Smooth muscle cell (in vitro differentiated cells): Measurements from ENCODE around the gene PRRT2. TPM values are rescaled to one million over a fixed set of nuclear protein-coding genes. Genes with fewer than 3 reads are reported as not detected.

Source experiments
- DNase-seq: peaks from one replicate; lab custom pipeline; 2025; ENCODE audit not compliant: unreplicated experiment; lab: John Stamatoyannopoulos, UW
- H2AFZ ChIP-seq: fragments of 200-600 bp; sonication (generic); 2 replicates; pipeline ENCODE4 v1.6.0; 2016; ENCODE audit warnings: antibody characterized with exemption, low read depth, mild to moderate bottlenecking
- H3F3A ChIP-seq: fragments of 200-600 bp; sonication (generic); 2 replicates; pipeline ENCODE4 v1.6.0; 2017; ENCODE audit warnings: antibody characterized with exemption, low read depth
- H3K27ac ChIP-seq: fragments of 200-600 bp; sonication (generic); 2 replicates; pipeline ENCODE4 v1.5.1; 2016; ENCODE audit warnings: low read depth, mild to moderate bottlenecking
- H3K27me3 ChIP-seq: fragments of 200-600 bp; sonication (generic); 2 replicates; pipeline ENCODE4 v1.6.1; 2016; ENCODE audit warnings: low read depth, mild to moderate bottlenecking
- H3K36me3 ChIP-seq: fragments of 200-600 bp; sonication (generic); 2 replicates; pipeline ENCODE4 v1.5.1; 2016; ENCODE audit warnings: low read depth
- H3K4me1 ChIP-seq: fragments of 200-600 bp; sonication (generic); 2 replicates; pipeline ENCODE4 v1.5.1; 2016; ENCODE audit warnings: low read depth
- H3K4me2 ChIP-seq: fragments of 200-600 bp; sonication (generic); 2 replicates; pipeline ENCODE4 v1.6.0; 2016; ENCODE audit warnings: mild to moderate bottlenecking
- H3K4me3 ChIP-seq: fragments of 200-600 bp; sonication (generic); 2 replicates; pipeline ENCODE4 v1.5.1; 2016; ENCODE audit warnings: mild to moderate bottlenecking
- H3K79me2 ChIP-seq: fragments of 200-600 bp; sonication (generic); 2 replicates; pipeline ENCODE4 v1.6.0; 2016; ENCODE audit warnings: low read depth, mild to moderate bottlenecking
- H3K9ac ChIP-seq: fragments of 200-600 bp; sonication (generic); 2 replicates; pipeline ENCODE4 v1.6.0; 2016; ENCODE audit warnings: low read depth
- H3K9me3 ChIP-seq: fragments of 200-600 bp; sonication (generic); replicated peaks from 2 replicates; pipeline ENCODE4 v1.5.1; 2016; ENCODE audit warnings: low read depth
- H4K20me1 ChIP-seq: fragments of 200-600 bp; sonication (generic); 2 replicates; pipeline ENCODE4 v1.6.0; 2016; ENCODE audit warnings: low read depth
- CTCF ChIP-seq: fragments of 200-600 bp; sonication (generic); IDR thresholded peaks from 2 replicates; pipeline ENCODE4 v1.5.1; 2017; ENCODE audit warnings: borderline replicate concordance, mild to moderate bottlenecking, antibody characterized with exemption; ENCODE audit not compliant: insufficient read depth, poor library complexity, severe bottlenecking
- WGBS: methylation state at CpG from one replicate; pipeline ENCODE4 v1.1.7; 2016; ENCODE audit warnings: low lambda C conversion rate; 5-methylcytosine and 5-hydroxymethylcytosine counted together
- polyA plus RNA-seq: library from polyadenylated mRNA; unstranded; fragments of >200 nt; fragmentation: Nextera tagmentation; extraction: Ambion mirVana; gene quantifications from 2 replicates; pipeline ENCODE4 v1.2.1, GENCODE V29; 2016
- total RNA-seq: library from RNA; depleted of rRNA; stranded (reverse); fragments of >200 nt; gene quantifications from 2 replicates; pipeline ENCODE4 v1.2.3, GENCODE V29; 2014

Gene PRRT2
- total and polyA plus RNA-seq, 2 experiments from 2014 or later: 12.2 TPM

- 53% methylated on average over 15 of the region's 15 CpGs for WGBS
- no peak overlapping the region for H2AFZ ChIP-seq
- no peak for DNase-seq
Measured at GRCh38 chr16:29848420-29849297, 36.7 kb downstream of the PRRT2 start.

GRCh38 chr16:29849505-29849904, 37.5 kb downstream of the PRRT2 start:
- Histone ChIP-seq H3K4me2 (no peak overlapping the region), H3K36me3 (no peaks in the 10 kb centered on the region), H3K27ac (no peak overlapping the region), H3K9me3 (no peaks in the 10 kb centered on the region), H3F3A (no peaks in the 10 kb centered on the region), H3K27me3 (no peaks in the 10 kb centered on the region), H2AFZ (no peak overlapping the region), H3K4me3 (no peak overlapping the region), H4K20me1 (no peaks in the 10 kb centered on the region), H3K9ac (no peak overlapping the region), H3K4me1 (no peaks in the 10 kb centered on the region), H3K79me2 (no peaks in the 10 kb centered on the region)
- TF ChIP-seq CTCF: no peak
- WGBS: 58% methylated on average over 5 of the region's 5 CpGs
- no peak for DNase-seq

More at GRCh38 chr16:29848420-29849297, 36.7 kb downstream of the PRRT2 start:
- H3K27me3 ChIP-seq: no peaks in the 10 kb centered on the region
- no peak overlapping the region for H3K4me3 ChIP-seq
- H3F3A ChIP-seq: no peaks in the 10 kb centered on the region
- H3K4me2 ChIP-seq: no peak overlapping the region
- TF ChIP-seq CTCF: peak; percentile 71
- no peaks in the 10 kb centered on the region for H3K36me3 ChIP-seq
- no peak overlapping the region for H3K9ac ChIP-seq
- H3K79me2 ChIP-seq: no peaks in the 10 kb centered on the region
- no peak overlapping the region for H3K27ac ChIP-seq
- no peaks in the 10 kb centered on the region for H3K4me1 ChIP-seq
- H4K20me1 ChIP-seq: no peaks in the 10 kb centered on the region
- H3K9me3 ChIP-seq: no peaks in the 10 kb centered on the region

DNA sequence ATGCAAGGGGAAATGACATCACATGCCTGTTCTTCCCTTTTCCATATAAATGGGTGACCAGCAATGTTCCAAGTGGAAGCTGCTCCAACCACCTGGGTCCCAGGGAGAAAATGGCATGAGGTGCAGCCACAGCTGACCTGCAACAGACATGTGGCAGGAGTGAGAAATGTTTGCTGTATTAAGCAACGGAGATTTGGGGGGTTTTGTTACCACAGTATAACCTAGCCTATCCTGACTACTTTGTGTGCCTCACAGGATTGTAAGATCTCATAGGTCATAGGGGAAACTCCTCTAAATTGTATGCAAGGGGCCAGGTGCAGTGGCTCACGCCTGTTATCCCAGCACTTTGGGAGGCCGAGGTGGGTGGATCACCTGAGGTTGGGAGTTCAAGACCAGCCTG, 39.0 kb downstream of the PRRT2 start:
- no peak for DNase-seq
- H3K79me2 ChIP-seq: no peaks in the 10 kb centered on the region
- H3K4me1 ChIP-seq: no peaks in the 10 kb centered on the region
- no peaks in the 10 kb centered on the region for H3K36me3 ChIP-seq
- H3K4me3 ChIP-seq: no peak overlapping the region
- no peaks in the 10 kb centered on the region for H3F3A ChIP-seq
- 88% methylated on average over 3 of the region's 3 CpGs for WGBS
- H3K27ac ChIP-seq: no peak overlapping the region
- no peak for TF ChIP-seq CTCF
- H3K9ac ChIP-seq: no peak overlapping the region
- H4K20me1 ChIP-seq: no peaks in the 10 kb centered on the region
- H3K9me3 ChIP-seq: no peaks in the 10 kb centered on the region
- H3K4me2 ChIP-seq: no peak overlapping the region
- no peak overlapping the region for H2AFZ ChIP-seq
- no peaks in the 10 kb centered on the region for H3K27me3 ChIP-seq

DNA sequence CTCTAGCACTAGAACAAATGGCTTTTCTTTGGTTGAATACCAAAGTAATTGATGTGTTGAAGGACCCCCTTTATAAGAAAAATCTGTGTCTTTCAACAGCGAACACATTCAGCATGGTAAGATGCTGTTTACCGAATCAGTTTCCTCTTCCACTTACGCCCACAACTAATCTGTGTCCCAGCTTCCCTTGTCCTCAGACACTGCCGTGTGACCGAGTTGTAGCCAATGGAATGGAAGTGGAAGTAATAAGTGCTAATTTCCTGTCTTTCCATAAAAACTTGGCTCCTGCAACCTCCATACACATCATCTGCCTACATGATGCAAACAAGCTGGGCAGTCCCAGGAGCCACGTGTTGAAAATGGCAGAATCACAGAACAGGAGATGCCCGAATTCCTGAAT, 40.7 kb downstream of the PRRT2 start:
- DNase-seq: no peak
- H3K27ac ChIP-seq: no peak overlapping the region

More for the DNA sequence above, 40.7 kb downstream of the PRRT2 start:
- WGBS: 83% methylated on average over 7 of the region's 7 CpGs
- Histone ChIP-seq H2AFZ (no peak overlapping the region), H3K9ac (no peak overlapping the region), H3K4me3 (no peak overlapping the region), H3F3A (no peaks in the 10 kb centered on the region), H3K4me2 (no peak overlapping the region), H3K4me1 (no peaks in the 10 kb centered on the region), H3K79me2 (no peaks in the 10 kb centered on the region), H3K9me3 (no peaks in the 10 kb centered on the region), H3K27me3 (no peaks in the 10 kb centered on the region), H4K20me1 (no peaks in the 10 kb centered on the region), H3K36me3 (no peaks in the 10 kb centered on the region)
- no peak for TF ChIP-seq CTCF
